H1 (cell line): Measurements from ENCODE around the gene SLIT3. TPM values are rescaled to one million over a fixed set of nuclear protein-coding genes. Genes with fewer than 3 reads are reported as not detected.

Source experiments
- CTCF ChIA-PET: fragments of 300-600 bp; sonication (Branson Sonifier 250); formaldehyde crosslinking; loops from one replicate; lab custom pipeline; 2021; ENCODE audit not compliant: partially characterized antibody; lab: Charles Lee
- POLR2A ChIA-PET: fragments of 300-600 bp; sonication (Branson Sonifier 250); formaldehyde crosslinking; loops from one replicate; lab custom pipeline; 2021; ENCODE audit warnings: inconsistent platforms; ENCODE audit not compliant: partially characterized antibody; lab: Charles Lee
- DNase-seq, 2 experiments: peaks; one replicate each; pipeline versions ENCODE4 v3.0.0 to v3.0.0-alpha.2; 2010 to 2022; ENCODE audit warnings: low spot score in 2 of 2, low read depth in 1 of 2, mixed read lengths in 1 of 2
- FAIRE-seq: peaks from 2 replicates; lab custom pipeline; 2011; peaks lifted over from hg19 to GRCh38; lab: Jason Lieb, UNC
- H2AFZ ChIP-seq: 2 replicates; pipeline ENCODE4 v1.8.1; 2012; ENCODE audit warnings: low read length, inconsistent platforms
- H2AK5ac ChIP-seq: 2 replicates; pipeline ENCODE4 v1.6.1; 2013; ENCODE audit warnings: low read depth, low read length
- H2BK120ac ChIP-seq: replicated peaks from 2 replicates; pipeline ENCODE3; 2013; ENCODE audit warnings: low read depth, low read length, inconsistent platforms
- H2BK12ac ChIP-seq: 2 replicates; pipeline ENCODE4 v1.6.1; 2013; ENCODE audit warnings: low read depth, low read length
- H2BK15ac ChIP-seq: 2 replicates; pipeline ENCODE4 v1.6.1; 2013; ENCODE audit warnings: low read length
- H2BK20ac ChIP-seq: 2 replicates; pipeline ENCODE4 v1.6.1; 2013; ENCODE audit warnings: low read length
- H2BK5ac ChIP-seq: 2 replicates; pipeline ENCODE4 v1.6.1; 2013; ENCODE audit warnings: low read depth, low read length
- H3K14ac ChIP-seq: 2 replicates; pipeline ENCODE4 v1.6.1; 2013; ENCODE audit warnings: inconsistent platforms; ENCODE audit not compliant: insufficient read length
- H3K18ac ChIP-seq: 2 replicates; pipeline ENCODE4 v1.6.1; 2013; ENCODE audit warnings: low read length; ENCODE audit errors: extremely low read depth
- H3K23ac ChIP-seq: 2 replicates; pipeline ENCODE4 v1.6.1; 2013; ENCODE audit warnings: inconsistent platforms; ENCODE audit not compliant: insufficient read length
- H3K23me2 ChIP-seq: 2 replicates; pipeline ENCODE4 v1.6.1; 2013; ENCODE audit warnings: low read depth, low read length
- H3K27ac ChIP-seq: 2 replicates; pipeline ENCODE4 v1.6.1; 2011; ENCODE audit warnings: low read depth, low read length, inconsistent platforms
- H3K27me3 ChIP-seq, 4 experiments: replicated peaks in 1 of 4; 1 replicate in 1 of 4; 2 replicates in 3 of 4; pipeline versions ENCODE4 v1.6.1 to v1.8.1; 2011 to 2013; ENCODE audit warnings: low read length in 3 of 4, mild to moderate bottlenecking in 3 of 4, inconsistent platforms in 2 of 4, mixed read lengths in 2 of 4, moderate library complexity in 1 of 4; ENCODE audit not compliant: control insufficient read depth in 3 of 4, insufficient read depth in 3 of 4; ENCODE audit errors: extremely low read depth in 1 of 4
- H3K36me3 ChIP-seq, 4 experiments: 2 replicates each; pipeline versions ENCODE4 v1.6.1 to v1.8.1; 2011 to 2013; ENCODE audit warnings: mild to moderate bottlenecking in 4 of 4, low read length in 3 of 4, moderate library complexity in 2 of 4, control low read depth in 1 of 4, inconsistent platforms in 1 of 4; ENCODE audit not compliant: insufficient read depth in 4 of 4, control insufficient read depth in 2 of 4
- H3K4ac ChIP-seq: replicated peaks from 2 replicates; pipeline ENCODE3; 2013; ENCODE audit warnings: low read length, low read depth, mixed read lengths, inconsistent platforms; ENCODE audit not compliant: insufficient read length
- H3K4me1 ChIP-seq, 4 experiments: replicated peaks in 1 of 4; 1 replicate in 1 of 4; 2 replicates in 3 of 4; pipeline versions ENCODE4 v1.6.1 to v1.8.1; 2011 to 2013; ENCODE audit warnings: low read length in 3 of 4, inconsistent platforms in 2 of 4, mixed read lengths in 1 of 4; ENCODE audit not compliant: insufficient read depth in 4 of 4, control insufficient read depth in 3 of 4
- H3K4me2 ChIP-seq, 2 experiments: 2 replicates each; pipeline versions ENCODE4 v1.6.1 to v1.8.1; 2011 to 2013; ENCODE audit warnings: low read depth in 2 of 2, low read length in 2 of 2, control low read depth in 1 of 2, inconsistent platforms in 1 of 2, mild to moderate bottlenecking in 1 of 2; ENCODE audit not compliant: insufficient read depth in 1 of 2
- H3K4me3 ChIP-seq, 4 experiments: fragments of 200-600, 300-600 bp in 1 of 4; sonication (generic), shearing (Covaris generic), sonication (Bioruptor Twin) in 1 of 4; 2 replicates each; pipeline versions ENCODE4 v1.5.1 to v1.8.1; 2011 to 2016; ENCODE audit warnings: low read length in 4 of 4, low read depth in 3 of 4, control low read depth in 2 of 4, inconsistent platforms in 2 of 4, mild to moderate bottlenecking in 2 of 4, mixed read lengths in 1 of 4, moderate library complexity in 1 of 4; ENCODE audit not compliant: insufficient read depth in 2 of 4; ENCODE audit errors: extremely low read depth in 1 of 4
- H3K56ac ChIP-seq: replicated peaks from 2 replicates; pipeline ENCODE3; 2013; ENCODE audit warnings: low read depth, mild to moderate bottlenecking, mixed read lengths, low read length, inconsistent platforms; ENCODE audit not compliant: insufficient read length
- H3K79me1 ChIP-seq: 2 replicates; pipeline ENCODE4 v1.6.1; 2013; ENCODE audit warnings: low read depth, low read length, control low read depth
- H3K79me2 ChIP-seq, 2 experiments: 2 replicates each; pipeline versions ENCODE4 v1.6.1 to v1.8.1; 2012 to 2013; ENCODE audit warnings: low read length in 2 of 2, mild to moderate bottlenecking in 2 of 2, inconsistent platforms in 1 of 2; ENCODE audit not compliant: insufficient read depth in 2 of 2, control insufficient read depth in 1 of 2
- H3K9ac ChIP-seq, 4 experiments: replicated peaks in 1 of 4; 1 replicate in 1 of 4; 2 replicates in 3 of 4; pipeline versions ENCODE4 v1.6.1 to v1.8.1; 2011 to 2013; ENCODE audit warnings: low read depth in 3 of 4, low read length in 3 of 4, control low read depth in 2 of 4, mild to moderate bottlenecking in 2 of 4, moderate library complexity in 2 of 4, inconsistent platforms in 1 of 4; ENCODE audit errors: extremely low read depth in 1 of 4
- H3K9me3 ChIP-seq, 2 experiments: 2 replicates each; pipeline versions ENCODE4 v1.6.1 to v1.8.1; 2012 to 2013; ENCODE audit warnings: mild to moderate bottlenecking in 2 of 2, moderate library complexity in 2 of 2, control low read depth in 1 of 2, inconsistent platforms in 1 of 2, low read depth in 1 of 2, low read length in 1 of 2, mixed read lengths in 1 of 2; ENCODE audit not compliant: insufficient read depth in 2 of 2
- H4K20me1 ChIP-seq, 2 experiments: replicated peaks in 1 of 2; 2 replicates each; pipeline versions ENCODE3 to v1.8.1; 2011 to 2013; ENCODE audit warnings: inconsistent platforms in 2 of 2, low read length in 2 of 2, mild to moderate bottlenecking in 1 of 2; ENCODE audit not compliant: insufficient read depth in 2 of 2, control insufficient read depth in 1 of 2
- H4K5ac ChIP-seq: 2 replicates; pipeline ENCODE4 v1.6.1; 2013; ENCODE audit warnings: low read length, low read depth, mixed read lengths, inconsistent platforms; ENCODE audit not compliant: insufficient read length
- H4K8ac ChIP-seq: 2 replicates; pipeline ENCODE4 v1.8.0; 2013; ENCODE audit warnings: mild to moderate bottlenecking, moderate library complexity, low read length, inconsistent platforms; ENCODE audit not compliant: insufficient read depth; ENCODE audit errors: extremely low read depth
- H4K91ac ChIP-seq: replicated peaks from 2 replicates; pipeline ENCODE3; 2013; ENCODE audit warnings: low read length, mixed read lengths, inconsistent platforms; ENCODE audit not compliant: insufficient read length
- ATF2 ChIP-seq: IDR thresholded peaks from 2 replicates; pipeline ENCODE4 v1.6.1; 2012; ENCODE audit warnings: low read length, inconsistent platforms
- CBX8 ChIP-seq: fragments of 300-800, 300-1000 bp; sonication (generic); IDR thresholded peaks from 2 replicates; pipeline ENCODE4 v1.7.1; 2016; ENCODE audit warnings: low read depth, low read length, borderline replicate concordance
- CTBP2 ChIP-seq: IDR thresholded peaks from 2 replicates; pipeline ENCODE4 v1.7.0; 2011; ENCODE audit warnings: borderline replicate concordance, mild to moderate bottlenecking, moderate library complexity, mixed read lengths, low read length; ENCODE audit not compliant: insufficient read depth, insufficient read length
- GABPA ChIP-seq: IDR thresholded peaks from 2 replicates; pipeline ENCODE4 v1.6.1; 2011; ENCODE audit warnings: mild to moderate bottlenecking, low read length, moderate library complexity, borderline replicate concordance; ENCODE audit not compliant: insufficient read depth
- GTF2F1 ChIP-seq: IDR thresholded peaks from 2 replicates; pipeline ENCODE4 v1.6.1; 2012; ENCODE audit warnings: low read depth, low read length, improper control_type of control experiment, borderline replicate concordance
- HDAC6 ChIP-seq: IDR thresholded peaks from one replicate; pipeline ENCODE4 v1.7.1; 2012; ENCODE audit warnings: low read depth, mild to moderate bottlenecking, inconsistent platforms, low read length, moderate library complexity
- JUN ChIP-seq: IDR thresholded peaks from 2 replicates; pipeline ENCODE4 v1.6.1; 2011; ENCODE audit warnings: low read depth, mild to moderate bottlenecking, improper control_type of control experiment, low read length
- SUZ12 ChIP-seq: fragments of 200-600 bp; sonication (generic); IDR thresholded peaks from 2 replicates; pipeline ENCODE4 v1.6.1; 2012; ENCODE audit warnings: mild to moderate bottlenecking, inconsistent platforms, low read length, moderate library complexity, mixed read lengths
- TAF1 ChIP-seq: IDR thresholded peaks from 2 replicates; pipeline ENCODE4 v1.6.1; 2011; ENCODE audit warnings: mild to moderate bottlenecking, low read depth, low read length
- TBP ChIP-seq: IDR thresholded peaks from 2 replicates; pipeline ENCODE4 v1.6.1; 2011; ENCODE audit warnings: low read depth, low read length, improper control_type of control experiment
- ZNF274 ChIP-seq: IDR thresholded peaks from 2 replicates; pipeline ENCODE4 v1.7.0; 2012; ENCODE audit warnings: low read length, borderline replicate concordance; ENCODE audit errors: extremely low read depth
- WGBS, 2 experiments: shearing (Covaris generic) in 1 of 2; methylation state at CpG; one replicate each; pipeline versions ENCODE4 v1.1.6 to v1.1.7; 2013 to 2015; ENCODE audit warnings: low lambda C conversion rate in 2 of 2, mixed read lengths in 2 of 2, inconsistent platforms in 1 of 2, low coverage in 1 of 2, missing lambda C conversion rate in 1 of 2; ENCODE audit not compliant: insufficient replicate concordance in 2 of 2, insufficient coverage in 1 of 2, insufficient read length in 1 of 2; ENCODE audit errors: extremely low coverage in 1 of 2, missing lambda C conversion rate in 1 of 2; 5-methylcytosine and 5-hydroxymethylcytosine counted together
- polyA plus RNA-seq, 7 experiments: library from polyadenylated mRNA; depleted of rRNA in 3 of 7; stranded (reverse) in 5 of 7; unstranded in 2 of 7; fragments of >200 nt in 5 of 7; fragments of 200-250 nt in 2 of 7; gene quantifications; 1 replicate in 5 of 7; 2 replicates in 1 of 7; 4 replicates in 1 of 7; pipeline versions ENCODE4 v1.2.1 to v1.2.3, GENCODE V29; 2011 to 2013; ENCODE audit warnings: missing spikeins in 2 of 7, mixed read lengths in 2 of 7
- total RNA-seq: library from RNA; stranded (reverse); fragmentation: NEBNext Ultra II Directional; extraction: Animal tissue kit (Norgen Biotek cat#: 25700); gene quantifications from 2 replicates; pipeline ENCODE4 v1.2.1, GENCODE V29; 2021

SLIT3 gene
- total and polyA plus RNA-seq, 2 of the 8 experiments (the other 6 are each of a cell fraction or from before 2014, with no cell fraction given) = 1.1 to 1.2 TPM

- H3K27me3 ChIP-seq = peaks cover 0 to 3% (median 0%) of the 10 kb centered on the region in 4 experiments; a peak in 1 of 7 replicates
- H3K4me1 ChIP-seq = peaks cover 0 to 3% (median 1%) of the 10 kb centered on the region in 4 experiments; a peak in 1 of 7 replicates
- no peak overlapping the region for H3K14ac ChIP-seq
- no peaks in the 10 kb centered on the region for H4K20me1 ChIP-seq
- no peak overlapping the region for H3K27ac ChIP-seq
- H2AFZ ChIP-seq = no peak overlapping the region
- ChIA-PET CTCF (interaction anchor here (0.6 to 2.4 kb wide), 9 partner anchors 10 to 1698 kb away, joined by 3 to 9 read pairs (median 4); no protein-coding TSS in a partner anchor), POLR2A (no interaction called here)
- no peaks in the 10 kb centered on the region for H3K79me1 ChIP-seq
- H2BK120ac ChIP-seq = no peak overlapping the region
- no peak overlapping the region for H2BK15ac ChIP-seq
- DNase-seq = no peak
- no peak overlapping the region for H3K4me2 ChIP-seq
- no peak overlapping the region for H2BK20ac ChIP-seq
- no peak overlapping the region for H3K18ac ChIP-seq
- H3K23me2 ChIP-seq = 0 out of 2 replicates have a peak, but pooled peaks cover under 1% of the 10 kb centered on the region
- no peaks in the 10 kb centered on the region for H3K79me2 ChIP-seq
- H2AK5ac ChIP-seq = no peak overlapping the region
- H4K5ac ChIP-seq = no peak overlapping the region
- FAIRE-seq = no peak
- no peak overlapping the region for H2BK5ac ChIP-seq
- no peaks in the 10 kb centered on the region for H3K36me3 ChIP-seq
- no peak overlapping the region; the same call in 1 of the 2 replicates for H4K8ac ChIP-seq
- H3K9me3 ChIP-seq = no peaks in the 10 kb centered on the region
- no peak overlapping the region for H3K23ac ChIP-seq
- H4K91ac ChIP-seq = no peak overlapping the region
- 84% methylated on average over 3 of the region's 3 CpGs; no CpG with 5 or more reads in 1 of the 2 experiments for WGBS, 2 experiments
- H3K9ac ChIP-seq = no peak overlapping the region
- H3K4me3 ChIP-seq = no peak overlapping the region
- H2BK12ac ChIP-seq = no peak overlapping the region
- TF ChIP-seq ZNF274 (no peak), CTBP2 (no peak), GABPA (no peak), SUZ12 (no peak), JUN (no peak), TBP (no peak), GTF2F1 (no peak), CBX8 (no peak), HDAC6 (no peak), ATF2 (no peak), TAF1 (no peak)
- H3K56ac ChIP-seq = no peak overlapping the region
- no peak overlapping the region for H3K4ac ChIP-seq
Observed at GRCh38 chr5:168752012-168752411, 548.9 kb downstream of the SLIT3 start.
